HUES48 (cell line): Measurements from ENCODE around the gene CTU2.

Source experiments
- H3K27ac ChIP-seq: one replicate; pipeline ENCODE4 v1.7.0; 2013; ENCODE audit warnings: low read depth, low read length, inconsistent platforms
- H3K27me3 ChIP-seq: 2 replicates; pipeline ENCODE4 v1.6.1; 2013; ENCODE audit warnings: mild to moderate bottlenecking, low read length; ENCODE audit not compliant: control insufficient read depth, insufficient read depth
- H3K36me3 ChIP-seq: 2 replicates; pipeline ENCODE4 v1.6.1; 2013; ENCODE audit warnings: low read length; ENCODE audit not compliant: control insufficient read depth, insufficient read depth
- H3K4me1 ChIP-seq: 2 replicates; pipeline ENCODE4 v1.6.1; 2013; ENCODE audit warnings: mild to moderate bottlenecking, low read length; ENCODE audit not compliant: control insufficient read depth, insufficient read depth
- H3K4me3 ChIP-seq: 2 replicates; pipeline ENCODE4 v1.5.1; 2013; ENCODE audit warnings: mild to moderate bottlenecking, low read depth, low read length
- H3K9ac ChIP-seq: 2 replicates; pipeline ENCODE4 v1.6.1; 2013; ENCODE audit warnings: mild to moderate bottlenecking, low read depth, low read length, moderate library complexity
- H3K9me3 ChIP-seq: 2 replicates; pipeline ENCODE4 v1.6.1; 2013; ENCODE audit warnings: low read length; ENCODE audit not compliant: control insufficient read depth, insufficient read depth

Gene CTU2

DNA sequence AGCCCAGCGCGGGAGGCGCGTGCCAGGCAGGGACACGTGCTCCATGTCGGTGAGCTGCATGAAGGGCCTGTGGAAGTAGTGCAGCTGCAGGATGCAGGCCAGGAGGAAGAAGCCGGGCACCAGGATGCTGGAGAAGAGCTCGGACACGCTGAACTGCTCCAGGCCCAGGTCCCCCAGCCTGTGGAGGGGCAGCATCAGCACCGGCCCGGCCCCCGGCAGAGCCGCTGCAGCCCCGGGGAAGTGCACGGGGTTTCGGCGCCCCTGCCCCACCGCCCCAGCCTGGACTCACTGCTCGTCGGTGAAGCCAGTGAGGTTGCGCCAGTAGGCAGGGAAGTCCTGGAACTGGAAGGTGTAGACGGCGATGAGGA lies 28.0 kb downstream of the CTU2 start:
- H3K9me3 ChIP-seq, result no peaks in the 10 kb centered on the region
- no peak overlapping the region for H3K9ac ChIP-seq
- no peak overlapping the region for H3K4me3 ChIP-seq
- H3K27ac ChIP-seq, result no peak overlapping the region
- peaks cover 15% of the 10 kb centered on the region; the same call in 1 of the 2 replicates for H3K36me3 ChIP-seq
- H3K4me1 ChIP-seq, result no peaks in the 10 kb centered on the region
- no peaks in the 10 kb centered on the region for H3K27me3 ChIP-seq

GRCh38 chr16:88735121-88735520 lies 28.8 kb downstream of the CTU2 start:
- Histone ChIP-seq H3K4me1 (no peaks in the 10 kb centered on the region), H3K9me3 (no peaks in the 10 kb centered on the region), H3K27me3 (no peaks in the 10 kb centered on the region), H3K9ac (no peak overlapping the region), H3K27ac (no peak overlapping the region), H3K36me3 (peaks cover 15% of the 10 kb centered on the region; the same call in 1 of the 2 replicates), H3K4me3 (no peak overlapping the region)

- H3K27me3 ChIP-seq, result no peaks in the 10 kb centered on the region
- peaks cover 15% of the 10 kb centered on the region; the same call in 1 of the 2 replicates for H3K36me3 ChIP-seq
- no peak overlapping the region for H3K9ac ChIP-seq
- H3K4me1 ChIP-seq, result no peaks in the 10 kb centered on the region
- H3K27ac ChIP-seq, result no peak overlapping the region
- H3K9me3 ChIP-seq, result no peaks in the 10 kb centered on the region
- no peak overlapping the region for H3K4me3 ChIP-seq
Observed at GRCh38 chr16:88735616-88736015, 29.3 kb downstream of the CTU2 start.

GRCh38 chr16:88736088-88736487 lies 29.8 kb downstream of the CTU2 start:
- H3K9me3 ChIP-seq, result no peaks in the 10 kb centered on the region
- no peak overlapping the region for H3K9ac ChIP-seq
- H3K4me1 ChIP-seq, result no peaks in the 10 kb centered on the region
- no peak overlapping the region for H3K4me3 ChIP-seq
- no peaks in the 10 kb centered on the region for H3K27me3 ChIP-seq
- H3K27ac ChIP-seq, result no peak overlapping the region
- H3K36me3 ChIP-seq, result peaks cover 15% of the 10 kb centered on the region; the same call in 1 of the 2 replicates

DNA sequence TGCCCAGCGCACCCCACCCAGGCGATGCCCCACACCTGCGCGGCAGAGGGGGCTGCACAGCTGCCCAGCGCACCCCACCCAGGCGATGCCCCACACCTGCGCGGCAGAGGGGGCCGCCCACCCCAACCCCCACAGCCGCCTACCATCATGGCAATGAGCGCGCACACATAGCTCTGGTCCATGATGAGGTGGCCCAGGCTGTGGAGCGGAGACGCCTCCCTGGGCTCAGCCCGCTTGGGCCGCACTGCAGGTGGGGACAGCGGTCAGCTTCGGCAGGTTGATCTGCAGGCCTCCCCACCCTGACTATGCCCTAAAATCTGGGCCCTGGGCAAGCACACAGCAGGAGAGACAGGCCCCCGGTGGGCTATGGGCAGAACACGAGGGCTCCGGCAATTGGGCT lies 30.2 kb downstream of the CTU2 start:
- no peaks in the 10 kb centered on the region for H3K9me3 ChIP-seq
- H3K27ac ChIP-seq, result no peak overlapping the region
- H3K4me3 ChIP-seq, result no peak overlapping the region
- no peak overlapping the region for H3K9ac ChIP-seq
- H3K36me3 ChIP-seq, result peaks cover 15% of the 10 kb centered on the region; the same call in 1 of the 2 replicates
- H3K4me1 ChIP-seq, result no peaks in the 10 kb centered on the region
- no peaks in the 10 kb centered on the region for H3K27me3 ChIP-seq

GRCh38 chr16:88737298-88738150 lies 31.2 kb downstream of the CTU2 start:
- H3K4me3 ChIP-seq, result no peak overlapping the region
- no peaks in the 10 kb centered on the region for H3K27me3 ChIP-seq
- H3K9me3 ChIP-seq, result no peaks in the 10 kb centered on the region
- H3K36me3 ChIP-seq, result peaks cover 15% of the 10 kb centered on the region; the same call in 1 of the 2 replicates
- H3K9ac ChIP-seq, result no peak overlapping the region
- H3K4me1 ChIP-seq, result no peaks in the 10 kb centered on the region
- H3K27ac ChIP-seq, result no peak overlapping the region

- Histone ChIP-seq H3K27me3 (no peaks in the 10 kb centered on the region), H3K4me1 (no peaks in the 10 kb centered on the region), H3K9ac (no peak overlapping the region), H3K36me3 (peaks cover 9% of the 10 kb centered on the region; the same call in 1 of the 2 replicates), H3K4me3 (no peak overlapping the region), H3K9me3 (no peaks in the 10 kb centered on the region), H3K27ac (no peak overlapping the region)
Observed at GRCh38 chr16:88738151-88739084, 32.1 kb downstream of the CTU2 start.

DNA sequence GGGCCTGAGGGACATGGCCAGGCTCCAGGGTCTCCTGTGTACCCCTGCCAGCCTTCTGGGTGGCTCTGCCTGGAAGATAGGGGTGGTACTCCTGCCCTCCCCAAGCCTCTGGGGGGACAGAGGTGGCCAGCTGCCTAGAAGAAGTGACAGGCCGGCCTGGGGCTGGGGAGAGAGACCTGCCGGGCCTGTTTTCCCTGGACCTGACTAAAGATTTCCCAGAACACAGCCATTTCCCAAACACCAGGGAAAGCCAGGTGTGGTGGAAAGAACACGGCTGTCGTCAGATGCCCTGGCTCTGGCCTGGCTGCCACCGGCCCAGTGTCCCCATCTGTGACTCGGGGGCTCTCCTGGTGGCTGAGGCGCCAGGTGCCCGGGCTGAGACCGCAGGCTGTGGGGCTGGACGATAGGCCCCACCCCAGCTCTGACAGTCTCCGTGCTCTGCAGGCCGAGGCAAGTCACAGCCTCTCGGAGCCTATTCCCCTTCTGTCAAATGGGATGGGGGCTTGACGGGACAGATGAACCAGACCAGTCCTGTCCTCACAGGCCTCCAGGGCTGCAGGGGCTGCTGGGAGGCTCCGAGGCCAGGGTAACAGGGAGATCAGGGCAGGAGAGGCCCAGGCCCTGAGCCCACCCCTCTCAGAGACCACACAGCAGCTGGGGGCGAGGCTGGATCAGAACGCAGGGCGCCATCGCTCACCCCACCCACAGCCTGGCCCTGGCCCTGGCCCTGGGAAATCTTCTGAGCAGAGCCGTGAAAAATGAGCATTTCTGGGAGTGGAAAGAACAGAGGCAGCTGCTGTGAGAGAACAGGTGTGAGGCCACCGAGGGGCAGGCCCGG lies 33.1 kb downstream of the CTU2 start:
- Histone ChIP-seq H3K27ac (no peak overlapping the region), H3K36me3 (peaks cover 8% of the 10 kb centered on the region; the same call in 1 of the 2 replicates), H3K9ac (no peak overlapping the region)

GRCh38 chr16:88739977-88740726 lies 33.8 kb downstream of the CTU2 start:
- Histone ChIP-seq H3K27ac (no peak overlapping the region), H3K36me3 (peaks cover 6% of the 10 kb centered on the region; the same call in 1 of the 2 replicates), H3K27me3 (no peaks in the 10 kb centered on the region), H3K9ac (no peak overlapping the region), H3K4me1 (no peaks in the 10 kb centered on the region), H3K4me3 (no peak overlapping the region), H3K9me3 (no peaks in the 10 kb centered on the region)

More for the DNA sequence above, 33.1 kb downstream of the CTU2 start:
- Histone ChIP-seq H3K4me1 (no peaks in the 10 kb centered on the region), H3K27me3 (no peaks in the 10 kb centered on the region), H3K9me3 (no peaks in the 10 kb centered on the region), H3K4me3 (no peak overlapping the region)

DNA sequence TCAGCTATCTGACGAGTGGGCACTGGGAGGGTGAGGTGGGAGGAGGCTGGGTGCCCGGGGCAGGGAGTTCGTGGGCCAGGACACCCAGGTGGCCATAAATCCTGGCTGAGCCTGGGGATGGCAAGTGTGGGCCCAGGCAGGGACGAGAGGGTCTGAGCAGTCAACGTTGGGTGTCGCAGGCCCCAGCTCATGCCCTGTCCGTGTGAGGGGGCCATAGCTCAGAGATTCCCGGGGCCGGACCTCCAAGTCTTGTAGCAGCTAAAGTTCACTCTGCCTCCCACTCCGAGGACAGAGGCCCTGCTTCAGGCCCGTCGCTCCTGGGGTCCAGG lies 34.4 kb downstream of the CTU2 start:
- H3K4me3 ChIP-seq, result no peak overlapping the region
- H3K9ac ChIP-seq, result no peak overlapping the region
- H3K27me3 ChIP-seq, result no peaks in the 10 kb centered on the region
- no peaks in the 10 kb centered on the region for H3K9me3 ChIP-seq
- H3K4me1 ChIP-seq, result no peaks in the 10 kb centered on the region
- H3K36me3 ChIP-seq, result 0 out of 2 replicates have a peak, but pooled peaks cover under 1% of the 10 kb centered on the region
- no peak overlapping the region for H3K27ac ChIP-seq
